ENCODE data around the gene ARPC4. TPM values are rescaled to one million over a fixed set of nuclear protein-coding genes. Genes with fewer than 3 reads are reported as not detected.

The ARPC4 gene
- total and polyA plus RNA-seq, 2 donors (not counting 3 experiments of a cell fraction or from before 2014, with no cell fraction given), result 181 to 197 TPM

DNA sequence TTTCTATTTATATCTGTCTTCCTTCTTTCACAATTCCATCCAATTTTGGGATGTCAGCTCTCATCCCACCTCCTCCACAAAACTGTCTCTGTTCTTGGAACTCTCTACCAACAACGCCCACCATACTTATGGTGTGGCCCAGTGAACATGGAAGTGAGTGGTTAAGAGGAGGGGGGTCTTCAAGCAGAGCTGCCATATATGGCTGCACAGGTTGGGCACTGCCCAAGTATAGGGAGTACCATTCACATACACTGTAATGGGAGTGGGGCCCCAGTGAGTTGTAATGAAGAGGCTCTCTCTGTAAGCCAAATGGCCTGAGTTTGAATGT, 15.2 kb upstream of the ARPC4 start:
- CTCF ChIA-PET, result no interaction called here
- H3K9me1 ChIP-seq (replicated peaks; ENCODE audit: control insufficient read depth, extremely low read depth, insufficient read depth, low read length), result no peaks in the 10 kb centered on the region
- H3K27ac ChIP-seq (ENCODE audit: insufficient read depth, low read depth, low read length), result no peak overlapping the region
- POLR2A ChIA-PET, result no interaction called here
- FAIRE-seq (no peak), DNase-seq (ENCODE audit: low read depth, low spot score) (no peak)
- intact Hi-C loops (cut with micrococcal nuclease), result no loop called here
- BruUV-seq (replicated peaks), result no TSS peak
- H3K9me3 ChIP-seq (replicated peaks; ENCODE audit: control insufficient read depth, insufficient read depth, low read length), result no peaks in the 10 kb centered on the region
- H2AFZ ChIP-seq (ENCODE audit: low read depth, low read length), result no peak overlapping the region
- H3K4me2 ChIP-seq (ENCODE audit: insufficient read depth, low read length), result no peak overlapping the region
- dilution Hi-C loops (cut with MboI; ENCODE audit: extremely low pct_ligation_motif_present, low sequenced_read_pairs), result no loop called here
- no peaks in the 10 kb centered on the region for H3K27me3 ChIP-seq (ENCODE audit: control insufficient read depth in 2 of 2, insufficient read depth in 2 of 2, low read length in 2 of 2)
- H4K20me1 ChIP-seq (replicated peaks; ENCODE audit: control insufficient read depth, extremely low read depth, insufficient read depth, low read length), result no peaks in the 10 kb centered on the region
- no peak overlapping the region for H3K9ac ChIP-seq (replicated peaks; ENCODE audit: extremely low read depth, insufficient read depth, low read length)
- H3K4me1 ChIP-seq (ENCODE audit: control insufficient read depth, extremely low read depth, insufficient read depth, low read length), result no peaks in the 10 kb centered on the region
- no peak for TF ChIP-seq GATA2 (IDR thresholded peaks at IDR 0.05; ENCODE audit: insufficient read depth, insufficient read length, low read depth, low read length)
- TF ChIP-seq, protein P1, sequence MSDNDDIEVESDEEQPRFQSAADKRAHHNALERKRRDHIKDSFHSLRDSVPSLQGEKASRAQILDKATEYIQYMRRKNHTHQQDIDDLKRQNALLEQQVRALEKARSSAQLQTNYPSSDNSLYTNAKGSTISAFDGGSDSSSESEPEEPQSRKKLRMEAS (IDR thresholded peaks at IDR 0.05; ENCODE audit: insufficient read depth, insufficient read length), result no peak
- TF ChIP-seq, protein P2, sequence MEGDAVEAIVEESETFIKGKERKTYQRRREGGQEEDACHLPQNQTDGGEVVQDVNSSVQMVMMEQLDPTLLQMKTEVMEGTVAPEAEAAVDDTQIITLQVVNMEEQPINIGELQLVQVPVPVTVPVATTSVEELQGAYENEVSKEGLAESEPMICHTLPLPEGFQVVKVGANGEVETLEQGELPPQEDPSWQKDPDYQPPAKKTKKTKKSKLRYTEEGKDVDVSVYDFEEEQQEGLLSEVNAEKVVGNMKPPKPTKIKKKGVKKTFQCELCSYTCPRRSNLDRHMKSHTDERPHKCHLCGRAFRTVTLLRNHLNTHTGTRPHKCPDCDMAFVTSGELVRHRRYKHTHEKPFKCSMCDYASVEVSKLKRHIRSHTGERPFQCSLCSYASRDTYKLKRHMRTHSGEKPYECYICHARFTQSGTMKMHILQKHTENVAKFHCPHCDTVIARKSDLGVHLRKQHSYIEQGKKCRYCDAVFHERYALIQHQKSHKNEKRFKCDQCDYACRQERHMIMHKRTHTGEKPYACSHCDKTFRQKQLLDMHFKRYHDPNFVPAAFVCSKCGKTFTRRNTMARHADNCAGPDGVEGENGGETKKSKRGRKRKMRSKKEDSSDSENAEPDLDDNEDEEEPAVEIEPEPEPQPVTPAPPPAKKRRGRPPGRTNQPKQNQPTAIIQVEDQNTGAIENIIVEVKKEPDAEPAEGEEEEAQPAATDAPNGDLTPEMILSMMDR (IDR thresholded peaks at IDR 0.05; ENCODE audit: extremely low read depth in 1 of 2, insufficient read depth in 1 of 2, low read depth in 1 of 2, low read length in 2 of 2), result no peak
- TF ChIP-seq FOS (IDR thresholded peaks at IDR 0.05; ENCODE audit: borderline replicate concordance, insufficient read depth, low read length), result no peak
- no peak for TF ChIP-seq MYC (IDR thresholded peaks at IDR 0.05; ENCODE audit: low read depth, low read length)
- no peak for TF ChIP-seq POLR2AphosphoS5 (IDR thresholded peaks at IDR 0.05; ENCODE audit: insufficient read depth, low read depth, low read length)
- no peak for TF ChIP-seq POLR2A (IDR thresholded peaks at IDR 0.05; ENCODE audit: low read depth, low read length)
- no peak for TF ChIP-seq JUN (IDR thresholded peaks at IDR 0.05; ENCODE audit: borderline replicate concordance, insufficient read depth, insufficient read length, low read depth)
- no peak for TF ChIP-seq EZH2 (IDR thresholded peaks at IDR 0.05; ENCODE audit: borderline replicate concordance, low read depth, low read length, severe bottlenecking)
- no peak overlapping the region for H3K4me3 ChIP-seq (replicated peaks in 1 of 3; ENCODE audit: insufficient read depth in 1 of 3, low read depth in 1 of 3, low read length in 3 of 3)
- no peaks in the 10 kb centered on the region for H3K79me2 ChIP-seq (ENCODE audit: control insufficient read depth, insufficient read depth, low read length)
- H3K36me3 ChIP-seq (ENCODE audit: control insufficient read depth in 2 of 2, extremely low read depth in 1 of 2, insufficient read depth in 2 of 2, low read length in 2 of 2), result peaks cover 0 to 2% of the 10 kb centered on the region in 2 experiments
